ENCODE data around the gene TEAD2.

GRCh38 chr19:49389406-49389805 lies 27.2 kb upstream of the TEAD2 start:
- TF ChIP-seq CTCF (IDR thresholded peaks at IDR 0.05), result no peak
- no peak for TF ChIP-seq ZFX (IDR thresholded peaks at IDR 0.05; ENCODE audit: borderline replicate concordance)
